Inferior parietal cortex (tissue), 1 donor: ENCODE measurements around the gene GPC5.
"Not testable (repeated sequence)": the region's sequence is repeated elsewhere in the genome, so short reads cannot be mapped to it uniquely, and the experiment has no call there.

Source experiments
- DNase-seq: peaks from one replicate; pipeline ENCODE4 v3.0.0-alpha.2; 2016; ENCODE audit errors: extremely low spot score

GPC5 gene

GRCh38 chr13:91773591-91774227 lies 375.3 kb downstream of the GPC5 start:
- no peak for DNase-seq

DNA sequence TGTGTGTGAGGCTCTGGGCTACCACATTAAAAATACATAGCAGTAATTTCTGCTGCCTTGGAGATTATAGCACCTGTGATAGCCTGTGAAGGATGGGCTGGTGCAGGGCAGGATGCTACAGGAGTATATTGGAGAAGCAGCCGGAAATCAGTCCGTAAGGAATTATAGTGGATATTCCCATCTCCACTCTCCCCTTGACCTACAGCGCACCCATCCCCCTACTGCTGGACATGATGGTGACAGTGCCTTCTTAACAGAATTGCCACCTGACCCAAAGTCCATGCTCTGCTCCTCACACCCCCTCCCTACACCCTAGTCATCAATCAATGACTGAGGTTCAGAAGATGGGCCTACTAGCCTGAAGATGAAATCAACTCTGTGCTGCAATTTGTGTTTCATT lies 376.0 kb downstream of the GPC5 start:
- DNase-seq, result no peak

GRCh38 chr13:91776611-91777193 lies 378.3 kb downstream of the GPC5 start:
- DNase-seq, result no peak

DNA sequence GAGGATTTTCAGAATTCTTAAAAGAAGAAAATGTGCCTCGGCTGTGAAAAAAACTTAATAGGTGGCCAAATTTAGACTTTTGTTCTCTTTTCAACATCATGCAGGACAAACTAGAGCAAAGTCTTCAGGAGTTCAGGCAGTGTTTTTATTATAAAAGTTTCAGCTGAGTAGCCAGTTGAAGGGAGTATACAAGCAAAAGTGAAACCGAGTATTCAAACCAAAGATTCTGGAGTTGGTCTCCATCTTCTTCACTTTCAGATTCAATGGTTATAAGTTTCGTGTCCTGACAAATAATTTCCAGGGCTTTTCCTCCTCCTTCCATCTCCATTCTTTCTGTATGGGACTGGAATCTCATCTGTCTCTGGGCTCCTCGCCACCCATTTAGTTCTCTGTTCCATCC lies 379.7 kb downstream of the GPC5 start:
- DNase-seq, result no peak

GRCh38 chr13:91781982-91782691 lies 383.7 kb downstream of the GPC5 start:
- peak; percentile 54 for DNase-seq

DNA sequence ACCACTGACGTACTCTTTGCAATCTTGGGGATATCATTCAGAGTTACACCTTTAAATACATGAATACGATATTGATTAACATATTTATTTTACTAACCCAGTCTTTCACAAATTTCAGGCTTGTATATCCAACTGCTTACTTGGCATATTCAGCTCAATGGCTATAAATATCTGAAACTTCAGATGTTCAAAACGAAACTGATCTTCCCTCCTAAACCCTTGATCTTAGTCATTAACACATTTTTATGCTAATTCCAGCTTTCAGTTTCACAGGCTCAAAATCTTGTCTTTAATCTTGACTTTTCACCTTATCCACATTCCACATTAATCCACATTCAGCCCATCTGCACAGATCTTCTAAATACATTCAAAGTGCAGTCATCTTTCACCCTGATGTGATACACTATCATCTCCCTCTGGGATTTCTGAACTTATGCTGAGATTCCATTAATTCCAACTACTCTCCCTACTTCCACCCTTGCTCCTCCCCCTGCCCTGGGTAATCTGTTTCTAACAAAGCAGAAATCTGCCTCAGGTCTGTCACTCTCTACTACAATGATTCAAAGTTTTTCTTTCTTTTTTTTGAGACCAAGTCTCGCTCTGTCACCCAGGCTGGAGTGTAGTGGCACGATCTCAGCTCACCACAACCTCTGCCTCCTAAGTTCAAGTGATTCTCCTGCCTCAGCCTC lies 387.2 kb downstream of the GPC5 start:
- DNase-seq, result no peak

DNA sequence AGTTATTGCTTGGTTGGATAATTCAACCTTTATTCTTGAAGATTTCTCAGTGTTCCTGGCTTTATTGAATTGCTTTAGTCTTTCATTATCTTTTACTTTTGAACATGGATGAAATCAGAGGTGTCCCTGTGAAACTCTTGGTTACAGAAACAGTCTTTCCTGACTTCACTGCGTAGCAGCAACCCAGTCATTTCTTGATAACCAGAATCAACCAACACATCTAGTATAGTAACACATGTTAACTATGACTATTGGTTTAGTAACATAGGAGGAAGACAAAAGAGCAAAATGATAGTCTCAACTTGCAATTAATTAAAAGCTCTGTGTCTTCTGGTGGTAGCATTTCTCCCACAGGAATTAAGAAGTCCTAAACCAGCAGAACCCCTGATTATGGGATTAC lies 393.6 kb downstream of the GPC5 start:
- no peak for DNase-seq

DNA sequence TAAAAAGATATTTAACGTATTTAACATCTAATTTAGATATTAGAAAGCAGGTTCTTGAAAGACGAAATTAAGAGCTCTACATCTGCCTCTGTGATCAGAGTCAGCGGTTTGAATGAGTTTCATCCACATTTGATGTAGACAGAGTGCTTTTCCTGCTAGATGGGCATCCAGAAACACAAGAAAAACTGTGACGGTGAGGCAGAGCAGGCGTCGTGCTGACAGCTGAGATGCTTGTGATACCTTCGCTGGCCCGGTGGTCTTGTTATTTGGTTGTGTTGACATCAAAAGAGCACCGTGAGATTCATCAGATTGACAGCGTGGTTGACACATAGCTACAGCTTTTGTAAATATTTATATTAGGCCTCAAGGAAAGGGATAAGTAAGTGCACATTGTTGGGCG lies 399.1 kb downstream of the GPC5 start:
- no peak for DNase-seq

- DNase-seq, result not testable (repeated sequence)
These were observed 399.9 kb downstream of the GPC5 start for GRCh38 chr13:91798338-91798737.

GRCh38 chr13:91801772-91802171 lies 403.4 kb downstream of the GPC5 start:
- not testable (repeated sequence) for DNase-seq

DNA sequence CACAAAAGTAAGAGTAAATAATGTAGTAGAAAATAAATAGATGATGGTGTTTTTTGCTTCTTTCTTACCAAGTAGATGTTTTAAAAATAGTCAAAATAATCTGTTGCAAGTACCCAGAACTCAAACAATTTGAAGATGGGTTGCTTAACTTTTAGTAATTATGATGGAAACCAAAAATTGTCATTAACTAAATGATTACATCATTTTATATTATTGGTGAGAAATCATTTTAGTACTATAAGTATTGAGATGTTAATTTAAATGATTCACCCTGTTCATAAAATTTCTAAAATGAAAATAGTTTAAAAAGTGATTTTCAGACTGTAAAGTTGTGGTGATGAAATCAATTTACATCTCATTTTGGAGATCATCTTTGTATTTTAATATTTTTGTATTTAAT lies 404.5 kb downstream of the GPC5 start:
- no peak for DNase-seq

GRCh38 chr13:91804724-91805123 lies 406.3 kb downstream of the GPC5 start:
- no peak for DNase-seq

- DNase-seq, result peak; percentile 44
These were observed 407.2 kb downstream of the GPC5 start for GRCh38 chr13:91805605-91806004.

DNA sequence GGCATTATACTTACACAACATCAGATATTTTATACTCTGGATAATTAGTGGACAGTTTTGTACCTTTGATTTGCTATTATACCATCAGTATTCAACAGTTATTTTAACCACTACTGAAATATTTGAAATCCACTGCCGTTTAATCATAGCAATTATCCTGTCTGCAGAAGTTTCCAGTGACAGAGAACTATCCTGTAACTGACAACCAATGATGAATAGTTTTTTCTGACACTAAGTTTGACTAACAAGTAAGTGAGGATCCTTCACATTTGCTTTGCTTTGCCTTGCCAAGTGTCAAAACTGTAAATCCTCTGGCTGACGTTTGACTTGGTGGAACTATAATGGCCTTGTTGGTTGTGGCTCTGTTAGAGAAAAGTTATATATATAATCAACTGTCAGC lies 410.7 kb downstream of the GPC5 start:
- DNase-seq, result no peak

DNA sequence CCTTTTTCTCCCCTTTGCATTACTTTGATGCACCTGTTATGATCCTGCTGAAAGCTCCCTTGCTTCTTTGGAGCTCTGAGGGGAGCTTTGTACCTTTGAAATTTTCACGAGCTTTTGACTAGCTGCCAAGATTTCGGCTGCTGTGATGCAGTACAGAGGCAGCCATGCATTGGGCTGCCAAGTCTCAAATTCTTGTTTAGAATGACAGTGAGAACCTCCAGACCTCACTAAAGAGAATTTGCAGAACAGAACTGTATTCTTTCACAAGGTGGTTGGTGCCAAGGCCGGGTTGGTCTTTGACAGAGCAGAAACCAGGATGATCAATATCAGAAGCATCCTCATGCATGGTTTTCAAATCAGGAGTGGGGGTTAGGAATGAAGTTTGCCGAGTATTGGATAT lies 414.8 kb downstream of the GPC5 start:
- no peak for DNase-seq

GRCh38 chr13:91816263-91816807 lies 417.9 kb downstream of the GPC5 start:
- DNase-seq, result no peak

DNA sequence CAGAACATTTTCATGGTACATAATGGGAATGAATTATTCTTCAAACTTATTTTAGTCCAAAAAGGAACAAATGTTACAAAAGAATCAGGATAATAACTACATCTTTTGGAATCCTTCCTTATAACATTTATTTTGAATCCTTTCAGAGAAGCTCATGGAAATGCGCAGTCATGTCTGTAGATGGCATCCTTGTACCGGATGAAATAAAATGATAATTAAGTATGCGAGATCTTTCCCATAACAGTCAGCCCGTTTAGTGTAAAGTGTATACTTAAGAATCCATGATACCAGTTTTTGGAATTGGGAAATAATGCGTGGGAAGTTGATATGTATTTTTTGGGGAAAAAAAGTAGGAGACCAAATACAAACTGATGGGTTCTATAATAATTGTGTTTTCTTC lies 418.8 kb downstream of the GPC5 start:
- peak; percentile 69 for DNase-seq

GRCh38 chr13:91824416-91824815 lies 426.0 kb downstream of the GPC5 start:
- DNase-seq, result no peak

DNA sequence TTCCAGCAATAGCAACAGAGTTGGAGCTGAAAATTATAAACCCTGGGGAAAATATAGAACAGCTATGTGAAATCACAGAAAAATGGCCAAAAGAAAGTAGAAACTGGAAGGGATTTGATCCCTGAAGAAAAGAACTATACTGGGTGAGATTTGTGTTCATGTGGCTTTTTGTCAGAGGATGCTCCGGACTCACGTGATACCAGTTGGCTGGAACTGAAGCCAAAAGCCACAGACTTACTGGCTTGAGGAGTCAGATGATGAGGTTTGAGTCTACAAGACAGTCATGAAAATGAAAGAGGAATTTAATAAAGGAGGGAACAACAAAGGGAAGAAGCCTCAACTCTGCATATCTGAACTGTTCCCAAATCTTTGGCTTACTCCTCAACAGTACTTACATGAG lies 427.1 kb downstream of the GPC5 start:
- DNase-seq, result no peak

DNA sequence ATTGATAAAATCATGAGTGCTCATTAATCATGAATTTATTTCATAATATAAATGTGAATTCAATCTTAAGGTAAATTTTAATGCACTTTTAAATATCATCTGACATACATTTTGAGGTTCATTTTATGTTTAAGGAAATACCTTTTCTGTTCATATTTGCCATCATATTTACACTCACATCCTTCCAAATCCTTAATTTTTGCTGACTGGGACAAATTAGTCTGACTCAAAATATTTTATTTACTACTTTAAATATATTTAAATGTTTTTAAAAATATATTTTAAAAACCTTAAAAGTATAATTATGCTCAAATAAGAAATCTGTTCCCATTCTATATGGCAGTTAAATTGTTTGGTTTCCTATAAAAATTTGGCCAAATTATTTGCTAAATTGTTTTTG lies 438.1 kb downstream of the GPC5 start:
- DNase-seq, result no peak

- no peak for DNase-seq
These were observed 447.2 kb downstream of the GPC5 start for GRCh38 chr13:91845612-91846011.

DNA sequence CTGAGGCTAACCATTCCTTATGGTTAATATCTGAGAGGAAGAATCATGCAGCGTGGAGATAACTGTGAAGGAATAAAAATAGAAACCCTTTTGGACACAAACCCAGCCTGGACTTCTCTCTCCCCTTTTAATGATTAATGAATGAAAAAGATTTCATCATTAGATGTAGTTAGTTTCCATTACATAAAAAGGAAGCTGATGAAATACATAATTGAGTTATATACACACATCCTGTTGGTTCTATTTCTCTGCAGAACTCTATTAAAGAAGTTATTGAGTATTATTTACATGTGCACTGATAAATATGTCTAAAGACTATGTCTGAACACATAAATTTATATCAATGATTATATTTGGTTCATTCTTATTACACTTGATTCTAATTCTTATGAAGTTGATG lies 465.3 kb downstream of the GPC5 start:
- DNase-seq, result no peak
